ENCODE data around the gene HDC.

Gene HDC

DNA sequence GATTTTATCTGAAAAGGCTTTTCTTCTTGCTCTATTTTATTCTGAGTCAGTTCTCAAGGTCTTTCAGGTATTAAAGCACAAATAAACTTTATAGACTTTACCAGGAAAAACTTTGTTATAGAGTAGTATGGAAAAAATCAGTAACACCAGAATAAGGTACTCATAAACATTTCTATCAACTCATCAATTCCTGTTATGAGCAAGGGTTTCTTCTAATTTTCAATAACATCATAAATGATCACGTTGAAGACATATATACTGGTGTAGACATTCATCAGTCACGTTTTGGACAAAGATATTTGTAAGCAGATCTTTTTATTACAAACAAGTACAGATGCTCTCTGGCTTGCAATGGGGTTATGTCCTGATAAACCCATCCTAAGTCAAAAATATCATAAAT, 9.6 kb upstream of the HDC start:
- DNase-seq (ENCODE audit: extremely low read depth, low read depth) = no peak
- TF ChIP-seq, protein P1, sequence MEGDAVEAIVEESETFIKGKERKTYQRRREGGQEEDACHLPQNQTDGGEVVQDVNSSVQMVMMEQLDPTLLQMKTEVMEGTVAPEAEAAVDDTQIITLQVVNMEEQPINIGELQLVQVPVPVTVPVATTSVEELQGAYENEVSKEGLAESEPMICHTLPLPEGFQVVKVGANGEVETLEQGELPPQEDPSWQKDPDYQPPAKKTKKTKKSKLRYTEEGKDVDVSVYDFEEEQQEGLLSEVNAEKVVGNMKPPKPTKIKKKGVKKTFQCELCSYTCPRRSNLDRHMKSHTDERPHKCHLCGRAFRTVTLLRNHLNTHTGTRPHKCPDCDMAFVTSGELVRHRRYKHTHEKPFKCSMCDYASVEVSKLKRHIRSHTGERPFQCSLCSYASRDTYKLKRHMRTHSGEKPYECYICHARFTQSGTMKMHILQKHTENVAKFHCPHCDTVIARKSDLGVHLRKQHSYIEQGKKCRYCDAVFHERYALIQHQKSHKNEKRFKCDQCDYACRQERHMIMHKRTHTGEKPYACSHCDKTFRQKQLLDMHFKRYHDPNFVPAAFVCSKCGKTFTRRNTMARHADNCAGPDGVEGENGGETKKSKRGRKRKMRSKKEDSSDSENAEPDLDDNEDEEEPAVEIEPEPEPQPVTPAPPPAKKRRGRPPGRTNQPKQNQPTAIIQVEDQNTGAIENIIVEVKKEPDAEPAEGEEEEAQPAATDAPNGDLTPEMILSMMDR (IDR thresholded peaks at IDR 0.05; ENCODE audit: low read depth, low read length) = no peak

DNA sequence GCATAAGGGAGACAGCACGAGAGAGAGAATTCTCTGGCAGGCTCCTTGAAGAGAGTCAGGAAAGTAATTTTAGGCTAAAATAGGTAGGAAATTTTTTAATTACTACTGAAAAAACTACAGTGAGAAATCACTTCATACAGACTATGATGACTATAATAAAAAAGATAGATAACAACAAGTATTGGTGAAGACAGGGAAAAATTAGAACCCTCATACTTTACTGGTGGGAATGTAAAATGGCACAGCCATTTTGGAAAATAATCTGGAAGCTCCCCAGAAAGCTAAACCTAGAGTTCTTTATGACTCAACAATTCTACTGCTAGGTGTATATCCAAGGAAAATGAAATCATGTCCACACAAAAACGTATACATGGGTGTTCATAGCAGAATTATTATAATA, 2.1 kb upstream of the HDC start:
- DNase-seq (ENCODE audit: extremely low read depth, low read depth) = no peak
- TF ChIP-seq, protein P1 (IDR thresholded peaks at IDR 0.05; ENCODE audit: low read depth, low read length) = no peak

DNA sequence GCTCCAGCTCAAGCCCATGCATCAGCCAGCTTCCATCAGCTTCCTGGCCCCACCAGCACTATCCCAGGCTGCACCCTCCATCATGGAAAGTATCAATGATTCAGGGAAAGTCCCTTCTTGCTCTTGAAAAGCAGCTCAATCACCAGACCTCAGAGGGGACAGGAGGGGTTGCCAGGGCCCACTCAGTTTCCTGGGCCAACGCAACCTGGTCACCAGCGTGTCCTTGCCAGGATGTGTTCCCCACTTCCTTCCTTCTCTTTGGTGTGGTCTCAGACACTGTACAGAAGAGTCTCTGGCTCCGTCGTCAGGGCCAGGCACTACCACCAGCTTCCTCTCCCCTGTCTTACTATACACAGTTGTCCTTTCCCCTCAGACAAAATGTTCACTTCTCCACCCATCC, 3.0 kb downstream of the HDC start:
- TF ChIP-seq, protein P1 (IDR thresholded peaks at IDR 0.05; ENCODE audit: low read depth, low read length) = no peak
- no peak for DNase-seq (ENCODE audit: extremely low read depth, low read depth)

DNA sequence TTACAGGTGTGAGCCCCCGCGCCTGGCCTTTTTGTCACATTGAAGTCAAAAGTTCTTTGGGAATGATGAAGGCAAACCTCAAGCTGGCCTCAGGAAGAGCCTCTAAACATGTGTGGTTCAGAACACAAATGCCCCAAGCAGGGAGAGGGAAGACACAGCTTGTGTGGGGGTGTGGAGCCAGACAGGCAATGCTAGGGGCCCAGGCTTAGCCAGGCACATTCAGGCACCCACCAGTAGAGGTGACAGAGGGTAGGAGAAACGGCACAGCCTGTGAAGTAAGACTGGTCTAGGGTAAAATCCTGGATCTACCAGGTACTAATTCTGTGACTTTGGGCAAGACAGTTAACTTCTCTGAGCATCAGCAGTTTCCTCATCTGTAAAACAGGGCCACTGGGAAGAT, 3.5 kb downstream of the HDC start:
- TF ChIP-seq, protein P1 (IDR thresholded peaks at IDR 0.05; ENCODE audit: low read depth, low read length) = no peak
- no peak for DNase-seq (ENCODE audit: extremely low read depth, low read depth)

DNA sequence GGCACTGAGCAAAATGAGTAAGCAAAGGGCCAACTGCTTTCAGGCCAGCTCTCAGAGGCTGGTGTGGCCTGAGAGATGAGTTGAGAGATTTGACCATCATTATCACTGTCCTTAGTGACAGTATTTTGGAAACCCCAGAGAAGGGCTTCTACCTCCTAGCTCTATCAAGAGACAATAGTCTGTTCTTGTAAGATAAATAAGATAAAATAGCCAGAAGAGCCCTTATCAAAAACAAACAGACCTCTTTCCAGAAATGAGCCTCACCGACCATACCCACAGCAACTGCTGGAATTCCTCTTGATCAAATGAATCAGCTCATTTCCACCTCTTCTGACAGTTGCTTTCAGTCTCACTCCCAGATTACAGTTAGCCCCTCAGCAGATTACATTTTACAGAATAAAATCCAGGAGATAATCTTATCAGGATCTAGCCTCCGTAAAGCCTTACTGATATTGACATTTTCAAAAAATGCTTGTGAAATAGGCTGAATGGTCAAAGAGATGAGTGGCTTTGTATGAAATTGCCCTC, 4.5 kb downstream of the HDC start:
- no peak for DNase-seq (ENCODE audit: extremely low read depth, low read depth)
- TF ChIP-seq, protein P1 (IDR thresholded peaks at IDR 0.05; ENCODE audit: low read depth, low read length) = no peak

DNA sequence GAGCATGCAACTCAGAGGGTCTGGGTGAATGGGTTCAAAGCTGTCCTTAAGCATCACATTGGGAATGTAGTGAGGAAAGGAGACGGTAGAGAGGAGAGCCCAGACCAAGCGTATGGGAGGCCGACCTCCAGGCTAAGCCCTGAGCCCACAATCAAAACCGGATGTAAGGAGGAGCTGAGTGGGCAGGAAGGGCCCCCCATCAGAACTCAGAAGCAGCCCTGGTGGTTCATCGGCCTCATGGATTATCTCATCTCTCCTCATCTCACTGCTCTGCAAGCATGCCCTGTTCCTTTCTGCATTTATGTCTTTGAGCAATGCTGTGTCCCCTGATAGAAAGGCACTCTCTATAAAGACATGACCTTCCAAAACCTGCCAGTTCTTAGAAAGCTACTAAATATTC, 6.2 kb downstream of the HDC start:
- no peak for DNase-seq (ENCODE audit: extremely low read depth, low read depth)
- TF ChIP-seq, protein P1 (IDR thresholded peaks at IDR 0.05; ENCODE audit: low read depth, low read length) = no peak

DNA sequence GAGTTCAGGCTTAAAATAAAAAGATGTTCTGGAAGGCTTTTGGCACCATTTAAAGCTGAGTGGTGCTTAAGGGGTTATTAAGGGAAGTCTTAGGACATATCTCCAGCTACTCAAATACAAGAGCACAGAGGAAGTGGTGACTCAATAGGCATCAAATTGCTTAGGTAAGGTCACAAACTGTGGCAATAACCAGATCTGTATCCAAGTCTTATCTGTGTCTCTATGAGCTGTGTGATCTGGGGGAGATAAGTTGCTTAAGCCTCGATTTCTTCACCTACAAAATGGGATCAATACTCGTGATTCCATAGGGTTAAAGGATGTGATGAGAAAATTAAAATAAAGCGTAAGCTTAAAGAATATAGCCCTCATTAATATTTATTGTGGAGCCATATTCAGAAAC, 7.6 kb downstream of the HDC start:
- DNase-seq (ENCODE audit: extremely low read depth, low read depth) = peak; percentile 12
- TF ChIP-seq, protein P1 (IDR thresholded peaks at IDR 0.05; ENCODE audit: low read depth, low read length) = no peak
